NCI-H460 (cell line): ENCODE results near the gene TERC. TPM values are rescaled to one million over a fixed set of nuclear protein-coding genes. Genes with fewer than 3 reads are reported as not detected.
A peak's percentile ranks its signal among the peaks of the same experiment; 100 is the strongest.
"Not testable (repeated sequence)": the region's sequence is repeated elsewhere in the genome, so short reads cannot be mapped to it uniquely, and the experiment has no call there.

Experiments
- DNase-seq: peaks from one replicate; pipeline ENCODE4 v3.0.0-alpha.2; 2016; ENCODE audit warnings: low read depth; ENCODE audit errors: extremely low read depth
- total RNA-seq: library from RNA; depleted of rRNA; stranded (reverse); fragments of >200 nt; shearing (Covaris generic); gene quantifications from 2 replicates; pipeline ENCODE4 v1.2.3, GENCODE V29; 2014

TERC gene
- total RNA-seq, 1 experiment from 2014 or later: 17.6 TPM

GRCh38 chr3:169772305-169772896 lies 7.5 kb upstream of the TERC start:
- peak; percentile 57 for DNase-seq

DNA sequence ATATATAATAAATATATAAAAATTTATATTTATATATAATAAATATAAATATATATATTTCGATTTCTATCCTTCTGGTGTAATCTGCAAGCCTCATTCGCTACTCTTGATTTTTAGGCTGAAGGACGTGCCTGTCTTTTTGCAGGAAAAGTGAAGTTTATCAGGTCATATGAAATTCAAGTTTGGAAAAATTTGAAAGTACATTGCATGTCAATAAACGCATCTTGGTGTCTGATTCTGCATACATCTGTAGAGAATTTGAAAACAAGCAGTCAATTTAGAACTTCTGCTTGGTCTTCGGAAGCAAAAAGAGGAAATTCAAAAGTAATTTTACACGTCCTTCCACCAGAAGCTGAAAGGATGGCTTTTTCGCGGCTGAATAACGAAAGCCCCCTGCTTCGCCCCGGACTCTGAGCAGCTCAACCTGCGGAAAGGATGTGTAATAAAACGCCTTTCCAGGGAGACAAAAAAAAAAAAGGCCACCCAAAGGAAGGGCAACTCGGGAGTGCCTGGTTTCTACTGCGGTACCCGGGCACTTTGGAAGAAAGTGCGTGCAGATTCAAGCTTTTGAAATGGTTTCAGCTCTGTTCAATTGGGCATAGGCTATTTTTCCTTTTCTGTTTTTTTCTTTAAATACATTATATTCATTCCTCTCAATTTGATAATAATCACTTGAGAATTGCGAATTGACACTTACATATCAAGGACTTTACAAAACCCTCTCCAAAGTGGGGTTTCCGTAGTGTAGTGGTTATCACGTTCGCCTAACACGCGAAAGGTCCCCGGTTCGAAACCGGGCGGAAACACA lies 6.8 kb upstream of the TERC start:
- DNase-seq: peak; percentile 75

DNA sequence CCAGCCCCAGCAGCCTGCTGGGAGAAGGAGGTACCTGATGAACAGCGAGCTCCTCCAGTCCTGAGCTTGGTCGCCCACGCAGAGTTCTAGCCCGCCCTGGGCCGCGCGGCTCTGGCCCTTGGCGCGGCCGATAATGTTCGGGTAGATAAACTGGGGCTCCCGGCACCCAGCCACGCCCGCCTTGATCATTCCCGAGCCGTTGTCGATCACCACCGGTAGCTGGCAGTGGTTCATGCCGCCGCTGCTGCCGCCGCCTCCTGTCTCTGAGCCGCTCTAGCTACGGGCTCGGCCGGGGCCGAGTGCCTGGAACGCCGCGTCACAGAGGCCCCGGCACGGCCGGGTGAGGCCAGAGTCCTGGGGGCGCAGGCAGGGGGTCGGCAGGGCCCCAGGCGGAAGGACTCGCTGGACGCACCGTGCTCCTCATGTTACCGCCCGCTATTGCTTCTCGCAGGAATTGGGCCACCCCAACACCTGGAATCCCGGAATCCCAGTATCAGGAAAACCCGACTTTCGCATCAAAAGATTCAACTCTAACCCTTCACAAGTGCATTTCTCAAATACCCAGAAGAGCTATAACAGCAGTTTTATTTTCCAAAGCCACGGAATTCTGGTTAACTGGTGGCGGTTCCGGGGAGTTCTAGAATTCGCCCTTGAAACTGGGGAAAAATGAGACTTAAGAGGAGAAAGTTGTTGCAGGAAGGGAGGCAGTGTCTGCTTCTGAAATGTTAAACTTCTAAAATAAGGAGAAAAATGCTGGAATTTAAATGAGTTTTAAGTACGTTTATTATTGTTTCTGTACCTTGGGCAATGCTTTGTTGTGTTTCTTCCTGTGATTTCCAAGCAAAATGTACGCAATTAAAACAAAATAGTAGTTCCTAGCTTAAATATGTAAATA lies 4.7 kb upstream of the TERC start, which contains the start of gene ACTRT3:
ACTRT3 (minus strand) TSS at position 275 of the 895 bp plus-strand sequence; CDS start at position 234, 41 bp downstream.
- peak; percentile 35 for DNase-seq

GRCh38 chr3:169764312-169764881 lies 463 bp downstream of the TERC start:
- DNase-seq: no peak

DNA sequence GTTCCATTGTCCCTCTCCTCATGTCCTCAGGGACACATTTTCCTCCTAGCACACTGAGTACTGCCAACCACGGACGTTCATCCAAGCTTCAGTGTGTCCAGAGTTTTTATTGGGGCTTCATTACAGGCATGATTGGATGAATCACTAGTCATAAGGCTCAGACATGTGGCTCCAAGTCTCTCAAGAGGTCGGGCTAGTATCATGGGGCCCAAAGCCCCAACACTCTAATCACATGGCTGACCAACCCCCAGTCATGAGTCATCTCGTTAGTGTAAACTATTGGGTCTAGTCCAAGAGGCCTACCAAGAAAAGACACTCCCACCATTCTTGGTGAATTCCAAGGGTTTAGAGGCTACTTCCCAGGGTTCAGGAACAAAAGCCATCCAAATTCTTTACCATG lies 4.4 kb downstream of the TERC start:
- no peak for DNase-seq

GRCh38 chr3:169759256-169759655 lies 5.6 kb downstream of the TERC start:
- no peak for DNase-seq

GRCh38 chr3:169758359-169758994 lies 6.4 kb downstream of the TERC start:
- DNase-seq: no peak

DNA sequence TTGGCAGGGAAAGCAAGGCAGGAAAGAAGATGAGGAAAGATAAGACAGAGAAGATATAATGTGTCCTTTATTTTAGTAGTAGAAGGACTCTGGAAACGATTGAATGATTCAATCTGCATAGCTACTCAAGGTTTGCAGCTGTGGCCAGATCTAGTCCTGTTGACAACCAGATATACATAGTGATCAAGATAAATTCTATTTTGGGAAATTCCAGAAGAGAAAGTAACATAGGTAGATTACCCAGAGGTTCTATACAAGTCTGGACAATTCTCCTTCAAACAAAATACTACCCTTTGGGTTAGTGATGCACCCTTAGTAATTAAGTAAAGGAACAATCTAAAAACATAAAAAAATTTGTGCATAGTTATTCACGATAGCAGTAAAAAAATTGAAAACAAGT lies 9.4 kb downstream of the TERC start:
- DNase-seq: no peak

- DNase-seq: no peak
Measured at GRCh38 chr3:169754711-169755110, 10.1 kb downstream of the TERC start.

DNA sequence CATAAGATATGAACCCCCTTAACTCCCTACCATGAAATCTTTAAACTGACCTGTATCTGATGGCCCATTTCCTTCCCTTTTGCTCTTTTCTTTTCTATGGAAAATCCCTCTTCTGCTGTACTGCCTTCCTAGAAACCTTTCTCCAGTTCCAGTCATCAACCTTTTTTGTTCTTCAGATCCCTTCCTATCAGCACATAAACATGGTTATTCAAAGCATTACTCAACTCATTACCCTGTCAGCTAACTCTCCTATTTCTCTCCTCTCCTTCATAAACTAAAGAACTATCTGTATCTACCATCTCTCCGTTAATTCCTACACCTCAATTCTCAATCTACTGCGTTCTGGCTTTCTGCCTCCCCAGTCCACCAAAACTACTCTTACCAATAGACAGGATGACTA lies 13.0 kb downstream of the TERC start:
- DNase-seq: no peak

DNA sequence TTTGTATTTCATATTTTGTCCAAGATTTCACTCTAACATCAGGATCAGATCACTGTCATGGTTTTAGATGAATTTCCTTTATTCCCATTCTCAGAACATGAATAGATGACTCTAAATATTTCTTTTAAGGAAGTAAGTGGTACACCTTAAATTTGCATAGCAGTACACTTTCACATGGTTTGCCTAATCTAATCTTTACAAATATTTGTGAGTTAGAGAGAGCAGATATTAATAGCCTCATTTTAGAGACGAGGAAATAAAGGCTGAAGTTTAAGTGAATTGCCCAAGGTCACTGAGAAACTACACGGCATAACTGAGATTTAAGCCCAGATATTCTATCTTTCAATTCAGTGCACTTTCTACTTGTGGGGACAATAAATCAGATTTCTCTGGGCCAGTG lies 14.2 kb downstream of the TERC start:
- no peak for DNase-seq

DNA sequence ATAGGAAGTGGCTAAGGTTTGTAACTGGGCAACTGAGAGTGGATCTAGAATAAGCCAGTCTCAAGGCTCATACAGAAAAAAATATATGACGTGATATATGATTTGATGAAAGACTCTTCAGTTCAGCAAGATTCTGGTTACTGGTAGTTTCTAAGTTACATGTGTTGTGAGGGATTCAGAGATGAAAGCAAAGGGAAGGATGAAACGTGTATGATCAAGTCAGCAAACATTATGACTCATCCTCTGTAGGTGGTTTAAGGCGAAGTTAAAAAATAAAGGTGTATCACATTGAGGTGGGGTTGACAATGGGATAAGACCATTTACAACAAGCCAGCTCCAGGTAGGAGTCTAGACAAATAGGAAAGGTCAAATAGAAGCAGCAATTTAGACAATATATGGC lies 16.2 kb downstream of the TERC start:
- no peak for DNase-seq

DNA sequence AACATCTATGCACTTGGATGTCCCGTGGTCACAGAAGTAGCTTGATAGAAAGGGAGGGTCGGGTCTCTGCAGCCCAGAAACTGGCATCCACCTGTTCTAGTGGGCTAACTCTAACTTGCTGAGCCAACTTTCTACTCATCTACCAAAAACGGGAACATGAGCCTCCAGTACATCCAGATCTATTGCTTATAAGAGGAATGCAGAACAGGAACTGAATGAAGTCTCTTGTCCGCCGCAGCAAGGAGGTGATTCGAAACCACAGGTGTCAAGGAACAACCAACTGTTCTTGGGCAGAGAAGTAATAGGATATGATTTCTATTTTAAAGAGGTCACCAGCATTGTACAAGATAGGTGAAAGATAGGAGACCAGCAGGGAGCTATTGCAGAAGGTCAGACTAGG lies 17.9 kb downstream of the TERC start:
- no peak for DNase-seq

GRCh38 chr3:169744366-169745054 lies 20.4 kb downstream of the TERC start:
- DNase-seq: no peak

DNA sequence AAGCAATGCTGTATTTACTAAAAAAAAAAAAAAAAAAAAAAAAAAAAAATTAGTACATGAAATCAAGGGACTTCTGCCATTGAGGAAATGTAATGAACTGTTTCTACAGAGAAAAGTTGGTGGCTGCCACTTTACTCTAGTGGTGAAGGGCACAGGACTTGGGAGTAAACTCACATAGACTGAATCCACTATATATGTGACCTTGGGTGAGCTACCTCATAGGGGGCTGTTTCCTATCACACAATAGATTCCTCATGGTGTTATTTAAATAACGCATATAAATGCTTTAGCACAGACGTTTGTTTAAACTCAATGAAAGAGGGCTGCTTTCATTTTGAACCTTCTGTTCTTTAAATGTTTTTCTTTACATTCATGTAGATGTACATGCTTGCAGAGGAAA lies 25.8 kb downstream of the TERC start:
- DNase-seq: no peak

DNA sequence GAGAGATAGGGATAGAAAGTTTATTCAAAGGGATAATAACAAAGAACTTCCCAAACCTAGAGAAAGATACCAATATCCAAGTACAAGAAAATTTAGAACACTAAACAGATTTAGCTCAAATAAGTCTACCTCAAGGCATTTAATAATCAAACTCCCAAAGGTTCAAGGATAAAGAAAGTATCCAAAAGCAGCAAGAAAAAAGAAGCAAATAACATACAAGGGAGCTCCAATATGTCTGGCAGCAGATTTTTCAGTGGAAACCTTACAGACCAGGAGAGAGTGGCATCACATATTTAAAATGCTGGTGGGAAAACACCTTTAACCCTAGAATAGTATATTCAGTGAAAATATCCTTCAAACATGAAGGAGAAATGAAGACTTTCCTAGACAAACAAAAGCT lies 33.0 kb downstream of the TERC start:
- DNase-seq: not testable (repeated sequence)

DNA sequence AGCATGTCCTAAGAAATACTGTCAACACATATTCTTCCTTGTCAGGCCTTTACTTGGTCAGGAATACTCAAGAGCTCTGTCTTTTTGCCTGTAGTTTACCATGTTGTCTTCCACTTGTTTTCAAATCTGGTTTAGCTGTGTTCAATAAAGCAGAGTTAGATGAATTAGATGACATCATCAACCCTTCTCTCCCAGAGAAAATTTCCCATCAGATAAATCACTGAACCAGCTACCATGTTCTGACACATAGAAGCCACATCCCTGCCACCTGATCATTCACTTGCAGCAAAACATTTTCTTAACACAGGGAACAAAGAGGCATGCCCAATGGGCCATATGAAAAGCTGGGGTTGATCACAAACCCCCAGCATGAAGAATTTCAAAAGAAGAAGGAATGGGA lies 42.1 kb downstream of the TERC start:
- DNase-seq: no peak

GRCh38 chr3:169718415-169718814 lies 46.4 kb downstream of the TERC start:
- DNase-seq: not testable (repeated sequence)
